ENCODE measurements around the gene C16orf87. TPM values are rescaled to one million over a fixed set of nuclear protein-coding genes. Genes with fewer than 3 reads are reported as not detected.

The C16orf87 gene
- total and polyA plus RNA-seq, 11 donors = 5.1 to 15.8 (median 13.6) TPM

DNA sequence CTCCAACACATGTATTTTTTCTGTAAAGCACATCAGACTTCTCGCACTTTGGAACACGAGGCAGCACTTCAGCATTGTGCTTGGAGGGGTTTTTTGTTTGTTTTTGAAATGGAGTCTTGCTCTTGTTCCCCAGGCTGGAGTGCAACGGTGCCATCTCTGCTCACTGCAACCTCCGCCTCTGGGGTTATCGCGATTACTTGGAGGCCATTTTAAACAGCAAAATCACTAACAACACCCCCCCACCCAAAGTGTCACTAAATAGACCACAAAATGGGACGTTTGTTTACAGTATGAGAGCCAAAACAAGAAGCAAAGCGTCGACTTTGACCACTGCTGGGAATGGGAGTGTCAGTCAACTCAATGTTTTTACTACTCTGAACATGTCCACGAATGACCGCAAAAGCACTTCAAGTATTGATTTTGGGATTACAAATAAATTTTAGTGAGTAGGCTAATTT lies 9.0 kb upstream of the C16orf87 start:
- ATAC-seq (no peak), DNase-seq (no peak)
- Histone ChIP-seq H3K27ac (no peak overlapping the region), H3K4me1 (peaks cover 0 to 7% (median 0%) of the 10 kb centered on the region in 12 donors), H3K27me3 (peaks cover 0 to 14% (median 10%) of the 10 kb centered on the region in 9 donors), H3K4me3 (no peak overlapping the region), H3K36me3 (no peaks in the 10 kb centered on the region), H3K9me3 (peaks cover 0 to 9% (median 0%) of the 10 kb centered on the region in 12 donors)
- 74 to 80% (median 77%) methylated on average over 11 of the region's 11 CpGs for WGBS, 4 donors
- intact Hi-C loops (cut with DNase I) = no loop called here
- TF ChIP-seq POLR2A (IDR thresholded peaks at IDR 0.05) = no peak
- TF ChIP-seq, protein P1, sequence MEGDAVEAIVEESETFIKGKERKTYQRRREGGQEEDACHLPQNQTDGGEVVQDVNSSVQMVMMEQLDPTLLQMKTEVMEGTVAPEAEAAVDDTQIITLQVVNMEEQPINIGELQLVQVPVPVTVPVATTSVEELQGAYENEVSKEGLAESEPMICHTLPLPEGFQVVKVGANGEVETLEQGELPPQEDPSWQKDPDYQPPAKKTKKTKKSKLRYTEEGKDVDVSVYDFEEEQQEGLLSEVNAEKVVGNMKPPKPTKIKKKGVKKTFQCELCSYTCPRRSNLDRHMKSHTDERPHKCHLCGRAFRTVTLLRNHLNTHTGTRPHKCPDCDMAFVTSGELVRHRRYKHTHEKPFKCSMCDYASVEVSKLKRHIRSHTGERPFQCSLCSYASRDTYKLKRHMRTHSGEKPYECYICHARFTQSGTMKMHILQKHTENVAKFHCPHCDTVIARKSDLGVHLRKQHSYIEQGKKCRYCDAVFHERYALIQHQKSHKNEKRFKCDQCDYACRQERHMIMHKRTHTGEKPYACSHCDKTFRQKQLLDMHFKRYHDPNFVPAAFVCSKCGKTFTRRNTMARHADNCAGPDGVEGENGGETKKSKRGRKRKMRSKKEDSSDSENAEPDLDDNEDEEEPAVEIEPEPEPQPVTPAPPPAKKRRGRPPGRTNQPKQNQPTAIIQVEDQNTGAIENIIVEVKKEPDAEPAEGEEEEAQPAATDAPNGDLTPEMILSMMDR (IDR thresholded peaks at IDR 0.05) = no peak

DNA sequence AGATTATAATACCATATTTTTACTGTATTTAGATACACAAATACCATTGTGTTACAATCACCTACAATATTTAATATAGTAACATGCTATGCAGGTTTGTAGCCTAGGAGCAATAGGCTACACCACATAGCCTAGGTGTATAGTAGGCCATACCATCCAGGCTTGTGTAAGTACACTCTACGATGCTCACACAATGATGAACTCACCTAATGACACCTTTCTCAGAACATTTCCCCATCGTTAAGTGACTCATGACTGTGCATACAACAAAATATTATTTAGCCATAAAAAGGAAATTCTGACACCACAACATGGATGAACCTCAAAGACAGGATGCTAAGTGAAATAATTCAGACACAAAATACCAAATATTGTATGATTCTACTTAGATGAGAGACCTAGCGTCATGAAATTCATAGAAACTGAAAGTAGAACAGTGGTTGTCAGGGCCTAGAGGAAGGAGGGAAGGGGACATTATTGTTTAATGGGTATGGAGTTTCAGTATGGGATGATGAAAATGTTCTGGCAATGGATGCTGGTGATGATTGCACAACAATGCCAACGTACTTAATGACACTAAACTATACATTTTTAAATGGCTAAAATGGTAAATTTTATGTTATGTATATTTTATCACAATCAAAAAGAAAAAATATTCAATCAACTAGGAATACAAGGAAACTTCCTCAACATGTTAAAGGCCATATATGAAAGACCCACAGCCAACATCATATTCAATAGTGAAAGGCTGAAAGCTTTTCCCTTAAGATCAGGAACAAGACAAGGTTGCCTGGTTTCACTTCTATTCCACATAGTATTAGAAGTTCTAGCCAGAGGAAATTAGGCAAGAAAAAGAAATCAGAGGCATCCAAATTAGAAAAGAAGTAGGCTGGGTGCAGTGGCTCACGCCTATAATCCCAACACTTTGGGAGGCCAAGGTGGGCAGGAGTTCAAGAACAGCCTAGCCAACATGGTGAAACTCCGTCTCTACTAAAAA lies 5.9 kb upstream of the C16orf87 start:
- H3K27ac ChIP-seq = peak overlapping the region in 1 of 12 donors; percentile 28
- H3K27me3 ChIP-seq = no peaks in the 10 kb centered on the region
- no peak for DNase-seq
- H3K36me3 ChIP-seq = no peaks in the 10 kb centered on the region
- WGBS, 4 donors = 87 to 90% (median 89%) methylated on average over 6 of the region's 6 CpGs
- no peak for ATAC-seq
- H3K4me3 ChIP-seq = no peak overlapping the region
- H3K4me1 ChIP-seq = peaks cover 0 to 7% (median 0%) of the 10 kb centered on the region in 12 donors
- intact Hi-C loops (cut with DNase I) = no loop called here
- no peak for TF ChIP-seq POLR2A (IDR thresholded peaks at IDR 0.05)
- TF ChIP-seq, protein P1 (IDR thresholded peaks at IDR 0.05) = no peak
- peaks cover 0 to under 1% (median 0%) of the 10 kb centered on the region in 12 donors for H3K9me3 ChIP-seq

DNA sequence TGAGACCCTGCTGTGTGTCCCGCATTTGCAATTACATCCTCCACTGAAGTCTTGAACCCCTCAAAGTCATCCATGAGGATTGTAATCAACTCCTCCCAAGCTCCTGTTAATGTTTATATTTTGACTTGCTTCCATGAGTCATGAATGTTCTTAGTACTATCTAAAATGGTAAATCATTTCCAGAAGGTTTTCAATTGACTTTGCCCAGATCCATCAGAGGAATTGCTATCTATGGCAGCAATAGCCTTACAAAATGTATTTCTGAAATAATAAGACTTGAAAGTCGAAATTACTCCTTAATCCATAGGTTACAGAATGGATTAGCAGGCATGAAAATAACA lies 2.5 kb upstream of the C16orf87 start:
- Histone ChIP-seq H3K36me3 (no peaks in the 10 kb centered on the region), H3K27ac (no peak overlapping the region), H3K27me3 (no peaks in the 10 kb centered on the region), H3K4me1 (peaks cover 0 to 26% (median 6%) of the 10 kb centered on the region in 12 donors), H3K4me3 (no peak overlapping the region), H3K9me3 (no peaks in the 10 kb centered on the region)
- DNase-seq (no peak), ATAC-seq (no peak)
- WGBS, 4 donors = 79 to 87% (median 81%) methylated on average over 2 of the region's 2 CpGs
- TF ChIP-seq, protein P1 (IDR thresholded peaks at IDR 0.05) = no peak
- TF ChIP-seq POLR2A (IDR thresholded peaks at IDR 0.05) = no peak
- intact Hi-C loops (cut with DNase I) = loop anchor here in 2 of 10 donors (2.0 to 5.0 kb wide), 2 partner anchors 146 to 147 kb away; partner anchors contain the start of genes ORC6 (in 1 of the 2) and VPS35 (in 1 of the 2)

All from heart left ventricle (tissue), 16 donors.